ENCODE results near the gene NPSR1.
"Not testable (repeated sequence)": the region's sequence is repeated elsewhere in the genome, so short reads cannot be mapped to it uniquely, and the experiment has no call there.

Gene NPSR1

DNA sequence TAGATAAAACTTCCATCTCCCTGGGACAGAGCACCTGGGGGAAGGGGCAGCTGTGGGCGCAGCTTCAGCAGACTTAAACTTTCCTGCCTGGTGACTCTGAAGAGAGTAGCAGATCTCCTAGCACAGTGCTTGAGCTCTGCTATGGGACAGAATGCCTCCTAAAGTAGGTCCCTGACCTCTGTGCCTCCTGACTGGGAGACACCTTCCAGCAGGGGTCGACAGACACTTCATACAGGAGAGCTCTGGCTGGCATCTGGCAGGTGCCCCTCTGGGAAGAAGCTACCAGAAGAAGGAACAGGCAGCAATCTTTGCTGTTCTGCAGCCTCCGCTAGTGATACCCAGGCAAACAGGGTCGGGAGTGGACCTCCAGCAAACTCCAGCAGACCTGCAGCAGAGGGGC lies 29.4 kb upstream of the NPSR1 start:
- not testable (repeated sequence) for H3K4me3 ChIP-seq (ENCODE audit: low read depth, low read length); H3K36me3 ChIP-seq; DNase-seq; H3K9me3 ChIP-seq (ENCODE audit: severe bottlenecking); H3K27ac ChIP-seq; H3K27me3 ChIP-seq (ENCODE audit: insufficient read depth, low read depth, severe bottlenecking)
- peak; percentile 8; the same call in 1 of the 2 replicates for TF ChIP-seq CTCF (IDR thresholded peaks at IDR 0.05; ENCODE audit: low read depth, low read length)

DNA sequence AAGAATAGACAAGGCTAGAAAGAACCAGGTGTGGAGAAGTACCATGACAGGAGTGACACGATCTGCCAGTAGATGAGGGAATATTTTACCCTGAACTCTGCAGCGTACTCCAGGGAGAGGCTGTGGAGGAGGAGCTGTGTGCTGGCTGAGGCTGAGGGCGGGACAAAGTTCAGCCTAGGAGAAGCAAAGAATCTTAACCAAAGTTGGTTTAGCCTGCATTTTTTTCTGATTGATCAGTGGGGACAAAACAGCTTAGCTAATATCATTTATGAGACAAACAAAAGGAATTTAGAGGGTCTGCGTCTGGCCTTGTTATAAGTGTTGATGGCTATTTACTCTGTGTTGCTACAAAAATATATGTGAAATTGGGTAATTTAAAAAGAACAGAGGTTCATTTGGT lies 5.2 kb upstream of the NPSR1 start:
- Histone ChIP-seq H3K36me3 (no peaks in the 10 kb centered on the region), H3K27ac (peak overlapping the region; percentile 38), H3K9me3 (ENCODE audit: severe bottlenecking) (no peaks in the 10 kb centered on the region), H3K4me3 (ENCODE audit: low read depth, low read length) (no peak overlapping the region), H3K27me3 (ENCODE audit: insufficient read depth, low read depth, severe bottlenecking) (no peaks in the 10 kb centered on the region)
- no peak for DNase-seq
- no peak for TF ChIP-seq CTCF (IDR thresholded peaks at IDR 0.05; ENCODE audit: low read depth, low read length)

- H3K27me3 ChIP-seq (ENCODE audit: insufficient read depth, low read depth, severe bottlenecking) = no peaks in the 10 kb centered on the region
- no peaks in the 10 kb centered on the region for H3K36me3 ChIP-seq
- no peak overlapping the region for H3K4me3 ChIP-seq (ENCODE audit: low read depth, low read length)
- DNase-seq = no peak
- peak overlapping the region; percentile 38 for H3K27ac ChIP-seq
- no peaks in the 10 kb centered on the region for H3K9me3 ChIP-seq (ENCODE audit: severe bottlenecking)
- no peak for TF ChIP-seq CTCF (IDR thresholded peaks at IDR 0.05; ENCODE audit: low read depth, low read length)
Measured at GRCh38 chr7:34653787-34654186, 4.2 kb upstream of the NPSR1 start.

DNA sequence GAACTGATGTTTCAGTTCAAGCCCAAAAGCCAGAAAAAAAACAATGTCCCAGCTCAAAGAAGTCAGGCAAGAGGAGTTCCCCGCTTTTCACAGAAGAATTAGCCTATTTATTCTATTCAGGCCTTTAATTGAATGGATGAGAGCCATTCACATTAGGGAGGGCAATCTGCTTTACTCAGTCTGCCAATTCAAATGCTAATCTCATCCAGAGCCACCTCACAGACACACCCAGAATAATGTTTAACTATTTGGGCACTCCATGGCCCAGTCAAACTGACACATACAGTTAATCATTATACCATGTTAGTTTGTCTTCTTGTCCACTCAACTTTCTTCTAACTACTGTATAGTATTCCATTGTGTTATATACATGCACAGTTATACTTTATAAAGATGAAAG lies 2.6 kb upstream of the NPSR1 start:
- no peaks in the 10 kb centered on the region for H3K9me3 ChIP-seq (ENCODE audit: severe bottlenecking)
- DNase-seq = no peak
- no peaks in the 10 kb centered on the region for H3K36me3 ChIP-seq
- TF ChIP-seq CTCF (IDR thresholded peaks at IDR 0.05; ENCODE audit: low read depth, low read length) = no peak
- H3K4me3 ChIP-seq (ENCODE audit: low read depth, low read length) = no peak overlapping the region
- no peaks in the 10 kb centered on the region for H3K27me3 ChIP-seq (ENCODE audit: insufficient read depth, low read depth, severe bottlenecking)
- H3K27ac ChIP-seq = no peak overlapping the region

DNA sequence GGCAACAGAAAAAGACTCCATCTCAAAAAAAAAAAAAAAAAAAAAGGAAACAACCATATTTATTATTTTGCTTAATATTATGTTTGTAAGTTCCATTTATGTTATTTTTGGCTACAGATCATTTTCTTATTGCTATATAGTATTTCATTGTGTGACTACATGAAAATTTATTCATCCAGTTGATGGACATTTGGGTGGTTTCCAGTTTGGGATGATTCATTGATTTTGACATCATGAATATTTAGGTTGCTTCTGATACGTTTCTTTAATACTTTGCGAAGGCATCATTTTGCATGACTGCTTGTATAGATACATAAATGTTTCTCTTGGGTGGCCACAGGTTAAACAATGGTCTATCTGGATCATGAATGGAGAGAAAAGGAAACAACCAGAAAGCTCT lies 2.0 kb upstream of the NPSR1 start:
- Histone ChIP-seq H3K36me3 (no peaks in the 10 kb centered on the region), H3K9me3 (ENCODE audit: severe bottlenecking) (no peaks in the 10 kb centered on the region), H3K4me3 (ENCODE audit: low read depth, low read length) (no peak overlapping the region), H3K27ac (no peak overlapping the region), H3K27me3 (ENCODE audit: insufficient read depth, low read depth, severe bottlenecking) (no peaks in the 10 kb centered on the region)
- DNase-seq = no peak
- no peak for TF ChIP-seq CTCF (IDR thresholded peaks at IDR 0.05; ENCODE audit: low read depth, low read length)

DNA sequence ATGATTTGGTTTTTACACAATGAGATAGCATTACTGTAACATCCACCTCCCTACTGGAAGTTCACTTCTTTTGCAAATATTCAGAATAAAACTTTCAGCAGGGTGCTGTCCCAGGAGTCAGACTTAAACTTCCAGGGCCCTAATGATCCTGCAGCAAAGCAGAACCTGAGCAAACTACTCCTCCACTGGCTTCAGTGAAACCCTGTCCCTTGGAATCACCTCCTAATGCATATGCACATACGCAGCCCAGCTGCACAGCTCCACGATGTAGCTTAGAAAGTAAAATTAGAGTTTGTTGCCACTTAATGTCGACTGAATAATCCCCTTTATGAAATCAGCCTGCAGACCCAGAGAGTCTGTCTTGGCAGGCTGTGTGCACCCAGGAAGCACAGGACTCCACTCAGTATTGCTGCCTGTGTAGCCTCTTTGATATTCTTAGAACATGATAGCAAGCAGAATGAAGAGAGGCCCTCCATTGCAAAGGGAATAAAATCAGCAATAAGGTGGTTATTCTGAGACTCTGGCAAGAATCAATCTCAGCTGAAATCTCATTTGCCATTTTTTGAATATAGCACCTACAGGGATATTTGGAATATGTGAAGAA lies 1.6 kb downstream of the NPSR1 start:
- Histone ChIP-seq H3K9me3 (ENCODE audit: severe bottlenecking) (no peaks in the 10 kb centered on the region), H3K4me3 (ENCODE audit: low read depth, low read length) (no peak overlapping the region), H3K27ac (no peak overlapping the region), H3K27me3 (ENCODE audit: insufficient read depth, low read depth, severe bottlenecking) (no peaks in the 10 kb centered on the region), H3K36me3 (no peaks in the 10 kb centered on the region)
- no peak for TF ChIP-seq CTCF (IDR thresholded peaks at IDR 0.05; ENCODE audit: low read depth, low read length)
- no peak for DNase-seq

Measured in WERI-Rb-1 (cell line).